Fibroblast of lung (primary cell): Measurements from ENCODE around the gene MAST1. TPM values are rescaled to one million over a fixed set of nuclear protein-coding genes. Genes with fewer than 3 reads are reported as not detected.
A peak's percentile ranks its signal among the peaks of the same experiment; 100 is the strongest.
"Not testable (repeated sequence)": the region's sequence is repeated elsewhere in the genome, so short reads cannot be mapped to it uniquely, and the experiment has no call there.

ENCODE experiments used
- DNase-seq, 2 donors: peaks; one replicate each; pipeline versions ENCODE4 v3.0.0 to v3.0.0-alpha.2; 2010; ENCODE audit warnings: low read depth in 2 of 2
- H2AFZ ChIP-seq: 2 replicates; pipeline ENCODE4 v1.5.1; 2012; ENCODE audit warnings: low read length, control low read depth, inconsistent platforms
- H3K27ac ChIP-seq: 2 replicates; pipeline ENCODE4 v1.5.1; 2011; ENCODE audit warnings: low read length, control low read depth; ENCODE audit not compliant: insufficient read depth
- H3K27me3 ChIP-seq: 2 replicates; pipeline ENCODE4 v1.5.1; 2011; ENCODE audit warnings: mild to moderate bottlenecking, low read length; ENCODE audit not compliant: control insufficient read depth, insufficient read depth
- H3K36me3 ChIP-seq: 2 replicates; pipeline ENCODE4 v1.5.1; 2011; ENCODE audit warnings: low read length; ENCODE audit not compliant: control insufficient read depth, insufficient read depth
- H3K4me1 ChIP-seq: 2 replicates; pipeline ENCODE4 v1.5.1; 2011; ENCODE audit warnings: low read length; ENCODE audit not compliant: control insufficient read depth, insufficient read depth; ENCODE audit errors: extremely low read depth
- H3K4me2 ChIP-seq: 2 replicates; pipeline ENCODE4 v1.5.1; 2011; ENCODE audit warnings: low read length, control low read depth; ENCODE audit not compliant: insufficient read depth; ENCODE audit errors: extremely low read depth
- H3K4me3 ChIP-seq, 4 experiments: fragments of 200-600 bp in 1 of 4; sonication (generic) in 1 of 4; replicated peaks in 1 of 4; 2 replicates each; pipeline ENCODE4 v1.5.1; 2011 to 2016; ENCODE audit warnings: low read length in 4 of 4, low read depth in 3 of 4, mild to moderate bottlenecking in 3 of 4, control low read depth in 2 of 4, inconsistent platforms in 1 of 4, mixed read lengths in 1 of 4; ENCODE audit not compliant: insufficient read depth in 1 of 4; ENCODE audit errors: control extremely low read depth in 1 of 4
- H3K79me2 ChIP-seq: 2 replicates; pipeline ENCODE4 v1.5.1; 2012; ENCODE audit warnings: mild to moderate bottlenecking, low read length, inconsistent platforms; ENCODE audit not compliant: control insufficient read depth, insufficient read depth
- H3K9ac ChIP-seq: 2 replicates; pipeline ENCODE4 v1.5.1; 2011; ENCODE audit warnings: mild to moderate bottlenecking, low read length, control low read depth; ENCODE audit not compliant: insufficient read depth
- H3K9me3 ChIP-seq: 2 replicates; pipeline ENCODE4 v1.5.1; 2012; ENCODE audit warnings: low read depth, low read length; ENCODE audit not compliant: control insufficient read depth, insufficient read depth
- H4K20me1 ChIP-seq: 2 replicates; pipeline ENCODE4 v1.5.1; 2011; ENCODE audit warnings: low read length; ENCODE audit not compliant: control insufficient read depth, insufficient read depth; ENCODE audit errors: extremely low read depth
- CTCF ChIP-seq, 2 donors: IDR thresholded peaks in 1 of 2; conservative IDR thresholded peaks in 1 of 2; 1 replicate in 1 of 2; 2 replicates in 1 of 2; pipeline ENCODE4 v1.5.1; 2011 to 2012; ENCODE audit warnings: low read length in 2 of 2, control low read depth in 1 of 2, inconsistent platforms in 1 of 2, low read depth in 1 of 2, mild to moderate bottlenecking in 1 of 2
- EZH2 ChIP-seq: IDR thresholded peaks from 2 replicates; pipeline ENCODE4 v1.5.1; 2012; ENCODE audit warnings: low read length, control low read depth, mild to moderate bottlenecking; ENCODE audit errors: missing control alignments
- polyA plus RNA-seq, 2 donors: library from polyadenylated mRNA; depleted of rRNA in 1 of 2; stranded (reverse) in 1 of 2; unstranded in 1 of 2; fragments of >200 nt; gene quantifications; 2 replicates each; pipeline ENCODE4 v1.2.1, GENCODE V29; 2011 to 2012; ENCODE audit warnings: missing spikeins in 1 of 2
- total RNA-seq: library from RNA; depleted of rRNA; stranded (reverse); fragments of >200 nt; gene quantifications from 2 replicates; pipeline ENCODE4 v1.2.1, GENCODE V29; 2014

Gene MAST1
- total and polyA plus RNA-seq, 2 donors (not counting 1 experiment from before 2014, with no cell fraction given), result 0.30 to 1.3 TPM

- no peak for DNase-seq
- H3K36me3 ChIP-seq, result no peaks in the 10 kb centered on the region
- no peaks in the 10 kb centered on the region for H3K79me2 ChIP-seq
- no peak for TF ChIP-seq CTCF (conservative IDR thresholded peaks at IDR 0.05 in 1 of 2, IDR thresholded peaks at IDR 0.05 in 1 of 2; ENCODE audit: low read depth in 1 of 2, low read length in 2 of 2)
- TF ChIP-seq EZH2, result no peak
- no peaks in the 10 kb centered on the region for H4K20me1 ChIP-seq
- peaks cover 3% of the 10 kb centered on the region for H3K4me1 ChIP-seq
- H2AFZ ChIP-seq, result no peak overlapping the region
- H3K4me3 ChIP-seq, result no peak overlapping the region
- H3K27ac ChIP-seq, result no peak overlapping the region
- peaks cover 20% of the 10 kb centered on the region for H3K27me3 ChIP-seq
- no peak overlapping the region for H3K9ac ChIP-seq
- H3K9me3 ChIP-seq, result no peaks in the 10 kb centered on the region
- no peak overlapping the region for H3K4me2 ChIP-seq
Observed at GRCh38 chr19:12886651-12886968, 48.3 kb downstream of the MAST1 start.

GRCh38 chr19:12886969-12887747, 48.8 kb downstream of the MAST1 start, which contains the start of gene KLF1:
Gene KLF1, minus strand, starts transcription at chr19:12887201. Its CDS starts 61 bp downstream, at chr19:12887140.
- no peak within 1 kb of the TSS for H3K4me2 ChIP-seq
- no peaks in the 10 kb centered on the region for H3K36me3 ChIP-seq
- no peak within 1 kb of the TSS for H3K9ac ChIP-seq
- no peak for DNase-seq
- no peak within 1 kb of the TSS for H3K4me3 ChIP-seq
- peaks cover 6% of the 10 kb centered on the region for H3K4me1 ChIP-seq
- peaks cover 20% of the 10 kb centered on the region for H3K27me3 ChIP-seq
- H4K20me1 ChIP-seq, result no peaks in the 10 kb centered on the region
- H3K27ac ChIP-seq, result no peak within 1 kb of the TSS
- H3K9me3 ChIP-seq, result no peaks in the 10 kb centered on the region
- TF ChIP-seq EZH2 (no peak), CTCF (conservative IDR thresholded peaks at IDR 0.05 in 1 of 2, IDR thresholded peaks at IDR 0.05 in 1 of 2; ENCODE audit: low read depth in 1 of 2, low read length in 2 of 2) (no peak)
- H2AFZ ChIP-seq, result no peak within 1 kb of the TSS
- peaks cover 1% of the 10 kb centered on the region for H3K79me2 ChIP-seq

- Histone ChIP-seq H3K4me2 (no peak overlapping the region), H2AFZ (no peak overlapping the region), H3K79me2 (peaks cover 1% of the 10 kb centered on the region), H4K20me1 (no peaks in the 10 kb centered on the region), H3K9me3 (no peaks in the 10 kb centered on the region), H3K4me3 (no peak overlapping the region), H3K27me3 (peaks cover 20% of the 10 kb centered on the region), H3K27ac (no peak overlapping the region), H3K36me3 (no peaks in the 10 kb centered on the region), H3K9ac (no peak overlapping the region), H3K4me1 (peaks cover 6% of the 10 kb centered on the region)
- DNase-seq, result no peak
- TF ChIP-seq EZH2, result no peak
- TF ChIP-seq CTCF (conservative IDR thresholded peaks at IDR 0.05 in 1 of 2, IDR thresholded peaks at IDR 0.05 in 1 of 2; ENCODE audit: low read depth in 1 of 2, low read length in 2 of 2), result no peak
Observed at GRCh38 chr19:12888006-12888603, 49.8 kb downstream of the MAST1 start.

- not testable (repeated sequence) for DNase-seq, H3K36me3 ChIP-seq, H3K9me3 ChIP-seq, H3K79me2 ChIP-seq, H3K27me3 ChIP-seq, H3K9ac ChIP-seq, H4K20me1 ChIP-seq, H3K4me1 ChIP-seq, H3K27ac ChIP-seq
- H3K4me3 ChIP-seq, result peak overlapping the region in 1 of 4 experiments; percentile 33
- H3K4me2 ChIP-seq, result peak overlapping the region; percentile 83
- peak overlapping the region; percentile 63 for H2AFZ ChIP-seq
Observed at GRCh38 chr19:12890299-12890786, 52.0 kb downstream of the MAST1 start.
